ENCODE measurements around the gene ATAD2B.

Gene ATAD2B

GRCh38 chr2:23835423-23835822 lies 91.5 kb downstream of the ATAD2B start:
- no peak for DNase-seq
- Histone ChIP-seq H3K4me3 (ENCODE audit: low read length) (no peak overlapping the region), H3K9me3 (replicated peaks; ENCODE audit: insufficient read depth, low read length) (no peaks in the 10 kb centered on the region), H3K36me3 (replicated peaks; ENCODE audit: insufficient read depth, low read length) (no peaks in the 10 kb centered on the region), H3K4me1 (ENCODE audit: low read length) (no peaks in the 10 kb centered on the region), H3K9me2 (replicated peaks; ENCODE audit: insufficient read depth, low read length) (no peaks in the 10 kb centered on the region), H4K20me1 (ENCODE audit: insufficient read depth, low read length) (no peaks in the 10 kb centered on the region), H3K9ac (ENCODE audit: low read length) (no peak overlapping the region), H3K27ac (ENCODE audit: low read length) (no peak overlapping the region), H3K27me3 (replicated peaks; ENCODE audit: insufficient read depth, low read length) (no peaks in the 10 kb centered on the region), H3K79me2 (ENCODE audit: low read length) (no peaks in the 10 kb centered on the region), H3F3A (ENCODE audit: insufficient read depth, low read length) (no peaks in the 10 kb centered on the region), H2AFZ (ENCODE audit: low read length) (no peak overlapping the region), H3K4me2 (ENCODE audit: low read depth, low read length) (no peak overlapping the region)
- TF ChIP-seq EZH2phosphoT487 (IDR thresholded peaks at IDR 0.05; ENCODE audit: low read length) = no peak
- TF ChIP-seq CTCF (IDR thresholded peaks at IDR 0.05; ENCODE audit: low read length) = no peak
- no peak for TF ChIP-seq EZH2 (optimal IDR thresholded peaks at IDR 0.05; ENCODE audit: low read depth, low read length)

- no peak overlapping the region for H3K27ac ChIP-seq (ENCODE audit: low read length)
- H3K4me1 ChIP-seq (ENCODE audit: low read length) = no peaks in the 10 kb centered on the region
- H3F3A ChIP-seq (ENCODE audit: insufficient read depth, low read length) = no peaks in the 10 kb centered on the region
- no peaks in the 10 kb centered on the region for H3K9me3 ChIP-seq (replicated peaks; ENCODE audit: insufficient read depth, low read length)
- H3K79me2 ChIP-seq (ENCODE audit: low read length) = no peaks in the 10 kb centered on the region
- no peaks in the 10 kb centered on the region for H4K20me1 ChIP-seq (ENCODE audit: insufficient read depth, low read length)
- H3K36me3 ChIP-seq (replicated peaks; ENCODE audit: insufficient read depth, low read length) = no peaks in the 10 kb centered on the region
- TF ChIP-seq CTCF (IDR thresholded peaks at IDR 0.05; ENCODE audit: low read length) = no peak
- H3K9ac ChIP-seq (ENCODE audit: low read length) = no peak overlapping the region
- no peak overlapping the region for H2AFZ ChIP-seq (ENCODE audit: low read length)
- H3K9me2 ChIP-seq (replicated peaks; ENCODE audit: insufficient read depth, low read length) = no peaks in the 10 kb centered on the region
- no peak overlapping the region for H3K4me3 ChIP-seq (ENCODE audit: low read length)
- no peaks in the 10 kb centered on the region for H3K27me3 ChIP-seq (replicated peaks; ENCODE audit: insufficient read depth, low read length)
- DNase-seq = no peak
- no peak overlapping the region for H3K4me2 ChIP-seq (ENCODE audit: low read depth, low read length)
These were observed 97.9 kb downstream of the ATAD2B start for GRCh38 chr2:23828986-23829385.

- H3K36me3 ChIP-seq (replicated peaks; ENCODE audit: insufficient read depth, low read length) = no peaks in the 10 kb centered on the region
- H3K9me2 ChIP-seq (replicated peaks; ENCODE audit: insufficient read depth, low read length) = no peaks in the 10 kb centered on the region
- H3K27ac ChIP-seq (ENCODE audit: low read length) = no peak overlapping the region
- H3K9me3 ChIP-seq (replicated peaks; ENCODE audit: insufficient read depth, low read length) = no peaks in the 10 kb centered on the region
- no peak overlapping the region for H3K4me3 ChIP-seq (ENCODE audit: low read length)
- no peak overlapping the region for H2AFZ ChIP-seq (ENCODE audit: low read length)
- no peaks in the 10 kb centered on the region for H4K20me1 ChIP-seq (ENCODE audit: insufficient read depth, low read length)
- H3F3A ChIP-seq (ENCODE audit: insufficient read depth, low read length) = no peaks in the 10 kb centered on the region
- no peak overlapping the region for H3K4me2 ChIP-seq (ENCODE audit: low read depth, low read length)
- TF ChIP-seq CTCF (IDR thresholded peaks at IDR 0.05; ENCODE audit: low read length) (no peak), EZH2phosphoT487 (IDR thresholded peaks at IDR 0.05; ENCODE audit: low read length) (no peak), EZH2 (optimal IDR thresholded peaks at IDR 0.05; ENCODE audit: low read depth, low read length) (no peak)
- no peaks in the 10 kb centered on the region for H3K79me2 ChIP-seq (ENCODE audit: low read length)
- DNase-seq = no peak
- no peaks in the 10 kb centered on the region for H3K27me3 ChIP-seq (replicated peaks; ENCODE audit: insufficient read depth, low read length)
- no peaks in the 10 kb centered on the region for H3K4me1 ChIP-seq (ENCODE audit: low read length)
- H3K9ac ChIP-seq (ENCODE audit: low read length) = no peak overlapping the region
These were observed 98.5 kb downstream of the ATAD2B start for GRCh38 chr2:23828256-23828980.
